Hematopoietic multipotent progenitor cell treated with erythropoietin and hydrocortisone succinate and interleukin-3 and kit ligand, for 6 days (in vitro differentiated cells): ENCODE results near the gene PRAMEF6.
"Not testable (repeated sequence)": the region's sequence is repeated elsewhere in the genome, so short reads cannot be mapped to it uniquely, and the experiment has no call there.

Source experiments
- DNase-seq: peaks from one replicate; pipeline ENCODE4 v3.0.0-alpha.2; 2015

PRAMEF6 gene

DNA sequence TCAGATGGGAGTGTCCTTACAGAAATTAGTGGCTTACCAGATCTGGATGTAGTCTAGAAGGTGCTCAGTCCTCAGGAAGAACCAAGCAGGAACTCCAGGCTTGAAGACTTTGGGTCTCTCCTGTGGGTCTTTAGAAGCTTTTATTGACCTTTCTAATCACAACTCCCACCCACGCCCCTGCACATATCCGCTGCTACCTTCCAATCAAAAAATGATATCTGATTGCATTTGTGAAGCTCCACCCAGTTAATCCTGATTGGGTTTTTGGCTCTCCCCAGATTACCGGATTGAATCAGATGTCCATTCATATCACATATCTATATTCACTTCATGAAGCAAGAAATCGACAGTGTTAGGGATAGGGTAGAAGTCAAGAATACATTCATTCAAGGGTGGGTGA is at the start of gene PRAMEF6:
Gene PRAMEF6, minus strand, starts transcription at position 101 of the 400 bp plus-strand sequence. CDS start 5,062 bp downstream, outside the sequence.
- DNase-seq, result not testable (repeated sequence)

DNA sequence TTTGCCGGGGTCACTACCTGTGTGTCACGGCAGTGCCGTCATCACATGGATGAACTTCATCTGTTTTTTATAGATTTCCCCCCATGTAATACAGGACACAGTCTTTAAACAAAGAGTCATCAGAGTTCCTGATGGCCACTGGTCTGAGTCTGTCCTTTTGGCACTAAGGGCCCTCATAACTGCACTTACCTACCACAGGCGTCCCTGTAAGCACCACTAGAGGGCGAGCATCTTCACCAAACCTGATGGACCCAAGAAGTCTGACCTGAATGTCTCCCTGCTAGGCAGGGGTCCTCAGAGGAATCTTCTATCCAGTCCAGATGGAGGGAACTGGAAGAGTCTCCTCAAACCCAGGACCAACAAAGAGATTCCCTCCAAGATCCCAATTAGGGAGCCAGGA is 23.0 kb downstream of the PRAMEF6 start:
- DNase-seq, result peak; percentile 0

DNA sequence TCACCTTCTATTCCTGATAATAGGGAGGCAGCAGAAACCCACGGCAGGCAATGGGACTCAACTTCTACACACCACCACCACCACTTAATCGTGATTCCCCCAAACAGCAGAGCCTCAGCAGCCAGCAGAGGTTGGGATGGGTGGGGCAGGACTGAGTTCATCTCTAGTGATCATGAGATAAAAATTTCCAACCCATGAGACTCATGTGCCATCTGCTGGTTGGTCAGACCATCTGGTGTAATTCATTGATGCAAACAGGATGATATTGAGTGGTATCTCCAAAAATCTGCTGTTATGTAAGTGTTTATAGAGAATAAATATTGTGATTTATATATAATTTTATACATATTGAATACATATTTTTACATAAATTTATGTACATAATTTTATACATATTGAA is 25.6 kb downstream of the PRAMEF6 start:
- DNase-seq, result peak; percentile 0

DNA sequence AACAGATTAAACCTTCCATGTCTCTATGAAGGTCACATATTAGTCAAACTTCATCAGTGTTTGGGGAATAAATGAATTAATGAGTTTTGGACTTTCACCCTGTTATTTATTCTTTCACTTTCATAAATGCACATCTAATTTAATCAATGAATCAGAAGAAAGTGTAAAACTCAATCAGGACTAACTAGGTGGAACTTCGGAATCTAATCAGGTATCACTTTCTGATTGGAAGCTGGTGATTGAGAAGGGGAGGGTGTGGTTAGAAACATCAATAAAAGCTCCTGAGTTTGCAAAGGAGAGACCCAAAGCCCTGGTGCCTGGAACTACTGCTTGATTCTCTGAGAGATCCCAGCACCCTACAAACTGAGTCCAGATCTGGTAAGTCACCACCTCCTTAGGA is 31.1 kb downstream of the PRAMEF6 start, which contains the start of gene PRAMEF7:
Gene PRAMEF7, plus strand, starts transcription at position 301 of the 400 bp plus-strand sequence. CDS start 1,083 bp downstream, outside the sequence.
- DNase-seq, result not testable (repeated sequence)

DNA sequence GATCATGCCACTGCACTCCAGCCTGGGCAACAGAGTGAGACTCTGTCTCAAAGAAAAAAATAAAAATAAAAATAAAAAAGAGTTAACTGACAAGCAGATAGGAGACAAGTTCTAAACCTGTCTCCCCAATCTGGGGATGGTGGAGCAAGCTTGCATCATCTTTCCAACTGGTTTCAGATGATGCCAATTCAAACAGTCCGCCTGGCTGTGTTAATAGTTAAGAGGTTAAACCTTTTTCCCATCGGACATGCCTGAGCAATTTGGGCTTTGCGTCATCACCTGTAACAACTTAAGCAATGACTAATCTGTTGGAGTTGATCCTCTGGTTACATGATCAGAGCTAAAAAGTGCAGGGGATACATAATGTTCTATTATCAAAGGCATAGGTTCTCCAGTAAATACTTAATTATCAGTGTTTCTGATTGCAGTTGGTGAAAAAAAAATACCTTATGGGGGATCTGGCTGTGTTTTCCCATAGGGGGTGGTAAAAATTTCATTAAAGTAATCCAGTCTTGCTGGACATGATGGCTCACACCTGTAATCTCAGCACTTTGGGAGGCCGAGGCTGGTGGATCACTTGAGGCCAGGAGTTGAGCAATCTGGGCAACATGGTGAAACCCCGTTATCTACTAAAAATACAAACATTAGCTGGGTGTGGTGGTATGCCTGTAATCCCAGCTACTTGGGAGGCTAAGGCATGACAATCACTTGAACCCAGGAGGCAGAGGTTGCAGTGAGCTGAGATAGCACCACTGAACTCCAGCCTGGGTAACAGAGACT is 43.4 kb downstream of the PRAMEF6 start:
- DNase-seq, result not testable (repeated sequence)

DNA sequence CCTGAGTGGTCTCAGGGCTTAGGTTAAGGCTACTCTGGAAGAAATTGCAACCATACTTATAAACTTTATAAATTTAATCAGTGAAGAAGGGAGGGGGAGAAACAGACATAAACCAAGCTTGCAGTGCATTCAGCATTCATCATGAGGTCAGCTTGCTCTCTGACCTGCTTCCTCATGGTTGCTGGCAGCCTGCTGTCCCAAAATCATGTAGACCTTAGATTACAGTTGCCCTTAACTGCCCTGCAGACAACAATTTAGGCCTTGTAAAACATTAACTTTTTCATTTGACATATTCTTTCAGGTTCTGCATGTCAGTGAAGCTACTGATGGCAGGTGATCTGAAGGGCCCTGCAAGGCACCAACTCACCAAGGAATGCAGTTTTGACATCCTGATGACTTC is 48.2 kb downstream of the PRAMEF6 start:
- not testable (repeated sequence) for DNase-seq

DNA sequence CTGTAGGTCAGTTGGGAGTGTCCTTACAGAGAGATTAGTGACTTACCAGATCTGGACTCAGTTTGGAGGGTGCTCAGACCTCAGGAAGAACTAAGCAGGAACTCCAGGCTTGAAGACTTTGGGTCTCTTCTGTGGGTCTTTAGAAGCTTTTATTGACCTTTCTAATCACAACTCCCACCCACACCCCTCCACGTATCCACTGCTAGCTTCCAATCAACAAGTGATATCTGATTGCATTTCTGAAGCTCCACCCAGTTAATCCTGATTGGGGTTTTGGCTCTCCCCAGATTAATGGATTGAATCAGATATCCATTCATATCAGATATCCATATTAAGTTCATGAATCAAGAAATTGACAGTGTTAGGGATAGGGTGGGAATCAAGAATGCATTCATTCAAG is 49.2 kb downstream of the PRAMEF6 start, which contains the start of gene PRAMEF10:
Gene PRAMEF10, minus strand, starts transcription at position 101 of the 400 bp plus-strand sequence. CDS start 2,423 bp downstream, outside the sequence.
- not testable (repeated sequence) for DNase-seq
